ENCODE measurements around the gene MMP15. TPM values are rescaled to one million over a fixed set of nuclear protein-coding genes. Genes with fewer than 3 reads are reported as not detected.

The MMP15 gene
- total RNA-seq, 1 experiment from 2014 or later = 27.0 TPM

- TF ChIP-seq CTCF (IDR thresholded peaks at IDR 0.05; ENCODE audit: insufficient read depth in 1 of 2, low read depth in 1 of 2, low read length in 1 of 2, severe bottlenecking in 1 of 2, unreplicated experiment in 1 of 2) = no peak
- peaks cover 20% of the 10 kb centered on the region for H3K36me3 Mint-ChIP-seq (ENCODE audit: insufficient read depth, unreplicated experiment)
- no peaks in the 10 kb centered on the region for H3K9me3 Mint-ChIP-seq (ENCODE audit: unreplicated experiment)
- intact Hi-C loops (cut with micrococcal nuclease; ENCODE audit: unreplicated experiment) = no loop called here
- no peak overlapping the region for H3K4me3 ChIP-seq (ENCODE audit: low read depth, low read length)
- H3K9me3 ChIP-seq = no peaks in the 10 kb centered on the region
- peaks cover 27% of the 10 kb centered on the region for H3K4me1 ChIP-seq
- ChIA-PET CTCF (interaction anchor here (1.0 kb wide), 1 partner anchor 759 kb away, joined by 3 read pairs; no protein-coding TSS in a partner anchor), POLR2A (interaction anchor here (0.6 kb wide), 1 partner anchor 201 kb away, joined by 3 read pairs; no protein-coding TSS in a partner anchor)
- H3K4me1 Mint-ChIP-seq (ENCODE audit: low read depth, unreplicated experiment) = peaks cover 17% of the 10 kb centered on the region
- no TSS peak for BruUV-seq (replicated peaks)
- H3K27me3 ChIP-seq (replicated peaks; ENCODE audit: control insufficient read depth, insufficient read depth, low read length) = no peaks in the 10 kb centered on the region
- DNase-seq = no peak
- no peaks in the 10 kb centered on the region for H3K27me3 Mint-ChIP-seq (ENCODE audit: insufficient read depth, unreplicated experiment)
- H3K4me3 Mint-ChIP-seq (ENCODE audit: unreplicated experiment) = no peak overlapping the region
- H3K36me3 ChIP-seq (ENCODE audit: control insufficient read depth, insufficient read depth, low read length) = no peaks in the 10 kb centered on the region
- no peak overlapping the region for H3K27ac Mint-ChIP-seq (ENCODE audit: unreplicated experiment)
These were observed 28.4 kb upstream of the MMP15 start for GRCh38 chr16:57997176-57997527.

GRCh38 chr16:57997528-57998265 lies 27.9 kb upstream of the MMP15 start:
- H3K9me3 ChIP-seq = no peaks in the 10 kb centered on the region
- H3K27ac Mint-ChIP-seq (ENCODE audit: unreplicated experiment) = no peak overlapping the region
- no peak overlapping the region for H3K4me3 ChIP-seq (ENCODE audit: low read depth, low read length)
- ChIA-PET POLR2A (interaction anchor here (0.6 kb wide), 1 partner anchor 202 kb away, joined by 3 read pairs; no protein-coding TSS in a partner anchor), CTCF (interaction anchor here (1.0 kb wide), 1 partner anchor 759 kb away, joined by 3 read pairs; no protein-coding TSS in a partner anchor)
- no peak for TF ChIP-seq CTCF (IDR thresholded peaks at IDR 0.05; ENCODE audit: insufficient read depth in 1 of 2, low read depth in 1 of 2, low read length in 1 of 2, severe bottlenecking in 1 of 2, unreplicated experiment in 1 of 2)
- H3K27me3 Mint-ChIP-seq (ENCODE audit: insufficient read depth, unreplicated experiment) = no peaks in the 10 kb centered on the region
- peaks cover 19% of the 10 kb centered on the region for H3K36me3 Mint-ChIP-seq (ENCODE audit: insufficient read depth, unreplicated experiment)
- peaks cover 25% of the 10 kb centered on the region for H3K4me1 ChIP-seq
- peaks cover 12% of the 10 kb centered on the region for H3K4me1 Mint-ChIP-seq (ENCODE audit: low read depth, unreplicated experiment)
- intact Hi-C loops (cut with micrococcal nuclease; ENCODE audit: unreplicated experiment) = no loop called here
- H3K9me3 Mint-ChIP-seq (ENCODE audit: unreplicated experiment) = no peaks in the 10 kb centered on the region
- H3K36me3 ChIP-seq (ENCODE audit: control insufficient read depth, insufficient read depth, low read length) = no peaks in the 10 kb centered on the region
- no peak for DNase-seq
- H3K4me3 Mint-ChIP-seq (ENCODE audit: unreplicated experiment) = no peak overlapping the region
- H3K27me3 ChIP-seq (replicated peaks; ENCODE audit: control insufficient read depth, insufficient read depth, low read length) = no peaks in the 10 kb centered on the region
- no TSS peak for BruUV-seq (replicated peaks)

- H3K27me3 ChIP-seq (replicated peaks; ENCODE audit: control insufficient read depth, insufficient read depth, low read length) = no peaks in the 10 kb centered on the region
- no peaks in the 10 kb centered on the region for H3K36me3 ChIP-seq (ENCODE audit: control insufficient read depth, insufficient read depth, low read length)
- intact Hi-C loops (cut with micrococcal nuclease; ENCODE audit: unreplicated experiment) = no loop called here
- Mint-ChIP-seq H3K27me3 (ENCODE audit: insufficient read depth, unreplicated experiment) (no peaks in the 10 kb centered on the region), H3K4me1 (ENCODE audit: low read depth, unreplicated experiment) (peaks cover 5% of the 10 kb centered on the region), H3K27ac (ENCODE audit: unreplicated experiment) (no peak overlapping the region), H3K36me3 (ENCODE audit: insufficient read depth, unreplicated experiment) (peaks cover 21% of the 10 kb centered on the region), H3K4me3 (ENCODE audit: unreplicated experiment) (no peak overlapping the region), H3K9me3 (ENCODE audit: unreplicated experiment) (no peaks in the 10 kb centered on the region)
- no peak overlapping the region for H3K4me3 ChIP-seq (ENCODE audit: low read depth, low read length)
- no TSS peak for BruUV-seq (replicated peaks)
- no peak for DNase-seq
- ChIA-PET CTCF (interaction anchor here (0.5 to 1.2 kb wide), 3 partner anchors 123 to 263 kb away, joined by 3 to 7 read pairs (median 4); partner anchors contain the start of gene KATNB1), POLR2A (interaction anchor here (0.5 kb wide), 1 partner anchor 156 kb away, joined by 4 read pairs; no protein-coding TSS in a partner anchor)
- no peaks in the 10 kb centered on the region for H3K9me3 ChIP-seq
- no peak for TF ChIP-seq CTCF (IDR thresholded peaks at IDR 0.05; ENCODE audit: insufficient read depth in 1 of 2, low read depth in 1 of 2, low read length in 1 of 2, severe bottlenecking in 1 of 2, unreplicated experiment in 1 of 2)
- H3K4me1 ChIP-seq = peaks cover 17% of the 10 kb centered on the region
These were observed 27.1 kb upstream of the MMP15 start for GRCh38 chr16:57998486-57998885.

Data from Caco-2 (cell line).